IMR-90 (cell line): ENCODE measurements around the gene MAPK11. TPM values are rescaled to one million over a fixed set of nuclear protein-coding genes. Genes with fewer than 3 reads are reported as not detected.

Experiments
- ATAC-seq: fragments of 200-7000 bp; cut with Tn5 transposase; 2 replicates; pipeline ENCODE4 v1.9.1; 2020; ENCODE audit warnings: low read depth, mild to moderate bottlenecking, moderate library complexity
- BruUV-seq: library from RNA; stranded (reverse); fragments of 400-500 nt; replicated peaks from 2 replicates; lab custom pipeline; 2021; lab: Mats Ljungman, UMichigan
- CTCF ChIA-PET: fragments of 300-600 bp; formaldehyde crosslinking; extraction: SDS; loops from one replicate; lab custom pipeline; 2021; ENCODE audit warnings: antibody characterized with exemption; lab: Yijun Ruan, JAX
- POLR2A ChIA-PET: fragments of 300-600 bp; sonication (Branson Sonifier 250); formaldehyde crosslinking; loops from one replicate; lab custom pipeline; 2022; ENCODE audit warnings: antibody characterized with exemption; ENCODE audit not compliant: unreplicated experiment; lab: Charles Lee
- DNase-seq: peaks from one replicate; pipeline ENCODE4 v3.0.0; 2013
- H2AFZ ChIP-seq: replicated peaks from 2 replicates; pipeline ENCODE3; 2013; ENCODE audit warnings: low read length, mild to moderate bottlenecking; ENCODE audit not compliant: poor library complexity
- H2AK5ac ChIP-seq: 2 replicates; pipeline ENCODE4 v1.6.1; 2013; ENCODE audit warnings: low read depth, low read length, inconsistent platforms
- H2AK9ac ChIP-seq: replicated peaks from 2 replicates; pipeline ENCODE3; 2013; ENCODE audit warnings: mild to moderate bottlenecking, low read depth, low read length, moderate library complexity; ENCODE audit not compliant: poor library complexity
- H2BK120ac ChIP-seq: 2 replicates; pipeline ENCODE4 v1.6.1; 2013; ENCODE audit warnings: low read depth, low read length, inconsistent platforms
- H2BK15ac ChIP-seq: 3 replicates; pipeline ENCODE4 v1.6.1; 2013; ENCODE audit warnings: low read depth, low read length, inconsistent platforms
- H2BK20ac ChIP-seq: 2 replicates; pipeline ENCODE4 v1.6.1; 2013; ENCODE audit warnings: low read depth, mild to moderate bottlenecking, inconsistent platforms, low read length, moderate library complexity
- H2BK5ac ChIP-seq: 2 replicates; pipeline ENCODE4 v1.6.1; 2013; ENCODE audit warnings: mild to moderate bottlenecking, low read depth, low read length, inconsistent platforms; ENCODE audit not compliant: poor library complexity, severe bottlenecking
- H3K14ac ChIP-seq: replicated peaks from 2 replicates; pipeline ENCODE4 v1.6.1; 2013; ENCODE audit warnings: low read depth, low read length, inconsistent platforms
- H3K18ac ChIP-seq: 2 replicates; pipeline ENCODE4 v1.6.1; 2013; ENCODE audit warnings: low read depth, low read length, control low read depth
- H3K23ac ChIP-seq: 2 replicates; pipeline ENCODE4 v1.6.1; 2013; ENCODE audit warnings: low read depth, low read length, inconsistent platforms
- H3K27ac ChIP-seq: 2 replicates; pipeline ENCODE4 v1.5.1; 2013; ENCODE audit warnings: mild to moderate bottlenecking, control low read depth, low read length; ENCODE audit not compliant: insufficient read depth
- H3K27me3 ChIP-seq: 2 replicates; pipeline ENCODE4 v1.6.1; 2013; ENCODE audit warnings: low read length; ENCODE audit not compliant: control insufficient read depth, insufficient read depth
- H3K36me3 ChIP-seq: 2 replicates; pipeline ENCODE4 v1.6.1; 2013; ENCODE audit warnings: low read length, mixed read lengths; ENCODE audit not compliant: control insufficient read depth, insufficient read depth
- H3K4ac ChIP-seq: 2 replicates; pipeline ENCODE4 v1.6.1; 2013; ENCODE audit warnings: low read depth, low read length, inconsistent platforms
- H3K4me1 ChIP-seq: 2 replicates; pipeline ENCODE4 v1.6.1; 2013; ENCODE audit warnings: low read length, mixed read lengths; ENCODE audit not compliant: control insufficient read depth, insufficient read depth
- H3K4me2 ChIP-seq: 2 replicates; pipeline ENCODE4 v1.6.1; 2013; ENCODE audit warnings: low read depth, mild to moderate bottlenecking, control low read depth, low read length, moderate library complexity
- H3K4me3 ChIP-seq: 2 replicates; pipeline ENCODE4 v1.5.1; 2013; ENCODE audit warnings: low read depth, mild to moderate bottlenecking, control low read depth, low read length, moderate library complexity; ENCODE audit not compliant: insufficient read depth
- H3K56ac ChIP-seq: 2 replicates; pipeline ENCODE4 v1.6.1; 2013; ENCODE audit warnings: low read length, inconsistent platforms; ENCODE audit not compliant: insufficient read depth; ENCODE audit errors: extremely low read depth
- H3K79me1 ChIP-seq, 2 experiments: 2 replicates each; pipeline ENCODE4 v1.6.1; 2013; ENCODE audit warnings: low read length in 2 of 2, inconsistent platforms in 1 of 2, low read depth in 1 of 2
- H3K9ac ChIP-seq: 2 replicates; pipeline ENCODE4 v1.6.1; 2013; ENCODE audit warnings: low read depth, low read length, control low read depth
- H3K9me1 ChIP-seq: 2 replicates; pipeline ENCODE4 v1.6.1; 2013; ENCODE audit warnings: low read length, inconsistent platforms; ENCODE audit not compliant: insufficient read depth
- H3K9me3 ChIP-seq: 2 replicates; pipeline ENCODE4 v1.6.1; 2013; ENCODE audit warnings: low read length; ENCODE audit not compliant: control insufficient read depth, insufficient read depth
- H4K20me1 ChIP-seq: 2 replicates; pipeline ENCODE4 v1.6.1; 2013; ENCODE audit warnings: low read length, inconsistent platforms; ENCODE audit not compliant: insufficient read depth
- H4K5ac ChIP-seq: 2 replicates; pipeline ENCODE4 v1.6.1; 2013; ENCODE audit warnings: mild to moderate bottlenecking, low read depth, low read length, control low read depth
- H4K8ac ChIP-seq, 2 experiments: 2 replicates each; pipeline ENCODE4 v1.6.1; 2013; ENCODE audit warnings: low read depth in 2 of 2, low read length in 2 of 2, control low read depth in 1 of 2, inconsistent platforms in 1 of 2
- H4K91ac ChIP-seq: 2 replicates; pipeline ENCODE4 v1.6.1; 2013; ENCODE audit warnings: low read depth, low read length, inconsistent platforms; ENCODE audit not compliant: insufficient read depth
- BHLHE40 ChIP-seq: fragments of 150-350 bp; IDR thresholded peaks from 2 replicates; pipeline ENCODE4 v1.6.1; 2016; ENCODE audit warnings: mild to moderate bottlenecking, low read depth, low read length
- ELK1 ChIP-seq: fragments of 150-350 bp; IDR thresholded peaks from 2 replicates; pipeline ENCODE4 v1.6.1; 2016; ENCODE audit warnings: low read depth, mild to moderate bottlenecking, low read length, moderate library complexity, borderline replicate concordance
- MAFK ChIP-seq: IDR thresholded peaks from 2 replicates; pipeline ENCODE4 v1.6.1; 2012; ENCODE audit warnings: low read depth, low read length, improper control_type of control experiment
- RAD21 ChIP-seq: IDR thresholded peaks from 2 replicates; pipeline ENCODE4 v1.6.1; 2012; ENCODE audit warnings: low read length, improper control_type of control experiment
- RCOR1 ChIP-seq: IDR thresholded peaks from 2 replicates; pipeline ENCODE4 v1.6.1; 2012; ENCODE audit warnings: mild to moderate bottlenecking, low read length, improper control_type of control experiment; ENCODE audit not compliant: insufficient replicate concordance
- RFX5 ChIP-seq: IDR thresholded peaks from 2 replicates; pipeline ENCODE4 v1.8.0; 2012; ENCODE audit warnings: low read depth, mild to moderate bottlenecking, low read length, moderate library complexity
- USF2 ChIP-seq: fragments of 150-350 bp; IDR thresholded peaks from 2 replicates; pipeline ENCODE4 v1.6.1; 2017; ENCODE audit warnings: mild to moderate bottlenecking, antibody characterized with exemption, low read length, low read depth
- WGBS, 2 experiments: methylation state at CpG; one replicate each; pipeline versions ENCODE4 v1.1.5 to v1.1.7; 2013; ENCODE audit warnings: missing lambda C conversion rate in 2 of 2; ENCODE audit not compliant: insufficient read length in 1 of 2; ENCODE audit errors: extremely low coverage in 2 of 2; 5-methylcytosine and 5-hydroxymethylcytosine counted together
- dilution Hi-C: fragments of 300-500 bp; cut with HindIII; formaldehyde crosslinking; loops from one replicate; pipeline ENCODE4 v1.14.3; 2018; ENCODE audit warnings: low sequenced_read_pairs; ENCODE audit not compliant: unreplicated experiment
- in situ Hi-C: fragments of 300-500 bp; cut with MboI; formaldehyde crosslinking; loops from 3 replicates; pipeline ENCODE4 v1.14.3; 2019; ENCODE audit warnings: low sequenced_read_pairs, inconsistent platforms, mixed read lengths
- intact Hi-C: fragments of 100-400 bp; cut with micrococcal nuclease; formaldehyde crosslinking; loops from 2 replicates; pipeline ENCODE4 v1.10.0; 2022
- polyA plus RNA-seq, 3 experiments: library from polyadenylated mRNA; depleted of rRNA; stranded (reverse); fragments of >200 nt; gene quantifications; 2 replicates each; pipeline ENCODE4 v1.2.3, GENCODE V29; 2012; ENCODE audit warnings: low replicate concordance in 1 of 3
- total RNA-seq: library from RNA; depleted of rRNA; stranded (reverse); fragments of >200 nt; gene quantifications from 2 replicates; pipeline ENCODE4 v1.2.3, GENCODE V29; 2012

The MAPK11 gene
- total and polyA plus RNA-seq, 2 of the 4 experiments (the other 2 are of a cell fraction) = 8.1 to 14.4 TPM

GRCh38 chr22:50216684-50217520 lies 53.3 kb downstream of the MAPK11 start:
- Histone ChIP-seq H3K36me3 (peaks cover 74% of the 10 kb centered on the region), H4K5ac (no peak overlapping the region), H3K56ac (no peak overlapping the region), H2BK5ac (no peak overlapping the region), H3K4ac (no peak overlapping the region), H3K9me1 (peaks cover 3% of the 10 kb centered on the region; the same call in 1 of the 2 replicates), H4K20me1 (peaks cover 57% of the 10 kb centered on the region), H3K18ac (no peak overlapping the region), H2BK15ac (no peak overlapping the region), H3K4me3 (no peak overlapping the region), H2AFZ (no peak overlapping the region), H3K4me1 (no peaks in the 10 kb centered on the region), H3K27me3 (no peaks in the 10 kb centered on the region), H3K23ac (no peak overlapping the region), H3K14ac (no peak overlapping the region), H2AK5ac (no peak overlapping the region), H3K79me1 (peaks cover 19 to 40% of the 10 kb centered on the region in 2 experiments), H3K9ac (no peak overlapping the region), H4K8ac (no peak overlapping the region), H2BK120ac (no peak overlapping the region), H4K91ac (no peak overlapping the region), H3K27ac (no peak overlapping the region), H2AK9ac (no peak overlapping the region), H3K4me2 (no peak overlapping the region), H2BK20ac (no peak overlapping the region), H3K9me3 (no peaks in the 10 kb centered on the region)
- BruUV-seq = no TSS peak
- dilution Hi-C loops = no loop called here
- no peak for DNase-seq
- POLR2A ChIA-PET = no interaction called here
- in situ Hi-C loops = loop anchor here (25.0 kb wide), 1 partner anchor 405 kb away; no protein-coding TSS in a partner anchor
- WGBS, 2 experiments = 91% methylated on average over 27 of the region's 57 CpGs; no CpG with 5 or more reads in 1 of the 2 experiments
- CTCF ChIA-PET = no interaction called here
- ATAC-seq = no peak
- TF ChIP-seq MAFK = no peak
- no peak for TF ChIP-seq RFX5
- TF ChIP-seq ELK1 = no peak
- no peak for TF ChIP-seq RCOR1
- no peak for TF ChIP-seq USF2
- no peak for TF ChIP-seq BHLHE40
- no peak for TF ChIP-seq RAD21
- intact Hi-C loops = no loop called here
